K562 (cell line): ENCODE results near the gene NCAPG2. TPM values are rescaled to one million over a fixed set of nuclear protein-coding genes. Genes with fewer than 3 reads are reported as not detected.
A peak's percentile ranks its signal among the peaks of the same experiment; 100 is the strongest.

Experiments
- CHD2 ChIP-seq: IDR thresholded peaks from 2 replicates; pipeline ENCODE4 v1.6.1; 2011; ENCODE audit warnings: low read depth, low read length
- ELF1 ChIP-seq: fragments of 200-800 bp; sonication (Bioruptor generic); IDR thresholded peaks from 2 replicates; pipeline ENCODE4 v1.6.1; 2016; ENCODE audit warnings: missing genetic modification characterization, missing compliant biosample characterization
- FOXM1 ChIP-seq, 2 experiments: fragments of 450-650 bp in 1 of 2; sonication (generic) in 1 of 2; formaldehyde crosslinking in 1 of 2; IDR thresholded peaks; 2 replicates each; pipeline versions ENCODE4 v1.6.1 to v1.9.0; 2017 to 2022; ENCODE audit warnings: low read depth in 2 of 2, mild to moderate bottlenecking in 2 of 2, missing genetic modification reagents in 1 of 2, moderate library complexity in 1 of 2
- HDAC3 ChIP-seq: fragments of 450-650 bp; IDR thresholded peaks from 2 replicates; pipeline ENCODE4 v1.6.1; 2018; ENCODE audit warnings: borderline replicate concordance, mild to moderate bottlenecking, moderate library complexity; ENCODE audit not compliant: partially characterized antibody
- HNRNPK ChIP-seq: fragments of 200-400 bp; formaldehyde crosslinking; IDR thresholded peaks from one replicate; pipeline ENCODE4 v1.6.1; 2018; ENCODE audit warnings: mild to moderate bottlenecking, low read depth, low read length; ENCODE audit not compliant: poor library complexity, severe bottlenecking
- LCOR ChIP-seq: sonication (generic); formaldehyde crosslinking; IDR thresholded peaks from 2 replicates; pipeline ENCODE4 v1.8.0; 2022; ENCODE audit warnings: mild to moderate bottlenecking, missing genetic modification reagents
- MYC ChIP-seq, 2 experiments: fragments of 250-450 bp in 1 of 2; sonication (Bioruptor Pico) in 1 of 2; IDR thresholded peaks; 2 replicates each; pipeline versions ENCODE4 v1.5.1 to v1.6.1; 2012 to 2021; ENCODE audit warnings: low read depth in 2 of 2, borderline replicate concordance in 1 of 2, improper control_type of control experiment in 1 of 2, low read length in 1 of 2, mild to moderate bottlenecking in 1 of 2, moderate library complexity in 1 of 2
- NFIX ChIP-seq: fragments of 250-450 bp; sonication (Bioruptor Pico); IDR thresholded peaks from 2 replicates; pipeline ENCODE4 v1.4.0; 2020; ENCODE audit warnings: low read depth, mild to moderate bottlenecking, moderate library complexity
- NR2C1 ChIP-seq, 2 experiments: fragments of 450-650 bp; IDR thresholded peaks; 2 replicates each; pipeline ENCODE4 v1.6.1; 2017; ENCODE audit warnings: mild to moderate bottlenecking in 2 of 2, antibody characterized with exemption in 1 of 2, inconsistent platforms in 1 of 2, missing compliant biosample characterization in 1 of 2, missing genetic modification characterization in 1 of 2
- POLR2AphosphoS5 ChIP-seq: IDR thresholded peaks from 2 replicates; pipeline ENCODE4 v1.6.1; 2011; ENCODE audit warnings: mild to moderate bottlenecking, low read depth, low read length, moderate library complexity; ENCODE audit not compliant: control insufficient read depth, insufficient read depth
- RBBP5 ChIP-seq: fragments of 200-600 bp; sonication (generic); IDR thresholded peaks from 2 replicates; pipeline ENCODE4 v1.6.1; 2012; ENCODE audit warnings: borderline replicate concordance, mild to moderate bottlenecking, low read length, control low read depth, inconsistent platforms; ENCODE audit not compliant: insufficient read depth, poor library complexity, severe bottlenecking
- SNRNP70 ChIP-seq: fragments of 200-400 bp; formaldehyde crosslinking; optimal IDR thresholded peaks from 2 replicates; pipeline ENCODE3; 2017; ENCODE audit warnings: low read depth, low read length
- polyA plus RNA-seq, 8 experiments: library from polyadenylated mRNA; depleted of rRNA in 4 of 8; stranded (reverse) in 5 of 8; unstranded in 3 of 8; fragments of >200 nt; fragmentation: Nextera tagmentation in 2 of 8; fragmentation: Illumina TruSeq in 1 of 8; extraction: Ambion mirVana in 2 of 8; extraction: Trizol in 1 of 8; gene quantifications; 2 replicates each; pipeline versions ENCODE4 v1.2.1 to v1.2.3, GENCODE V29; 2011 to 2014; ENCODE audit warnings: inconsistent platforms in 1 of 8, missing spikeins in 1 of 8
- total RNA-seq, 7 experiments: library from RNA; depleted of rRNA in 6 of 7; stranded (reverse); fragments of >200 nt in 6 of 7; fragmentation: Illumina TruSeq in 2 of 7; extraction: Trizol in 2 of 7; gene quantifications; 2 replicates each; pipeline versions ENCODE4 v1.2.1 to v1.2.3, GENCODE V29; 2011 to 2021; ENCODE audit warnings: low replicate concordance in 1 of 7
- TF ChIP-seq, protein P1 (sequence below): sonication (generic); formaldehyde crosslinking; IDR thresholded peaks from 2 replicates; pipeline ENCODE4 v1.8.1; 2023; ENCODE audit warnings: mild to moderate bottlenecking, missing genetic modification reagents
- TF ChIP-seq, protein P2 (sequence below), 2 experiments: fragments of 450-650 bp in 1 of 2; sonication (generic) in 1 of 2; formaldehyde crosslinking in 1 of 2; IDR thresholded peaks; 2 replicates each; pipeline versions ENCODE4 v1.7.1 to v1.9.0; 2016 to 2022; ENCODE audit warnings: inconsistent platforms in 1 of 2, mild to moderate bottlenecking in 1 of 2, missing genetic modification reagents in 1 of 2

The NCAPG2 gene
- total and polyA plus RNA-seq, 9 of the 15 experiments (the other 6 are each of a cell fraction or from before 2014, with no cell fraction given), result 21.5 to 127 (median 86.1) TPM

DNA sequence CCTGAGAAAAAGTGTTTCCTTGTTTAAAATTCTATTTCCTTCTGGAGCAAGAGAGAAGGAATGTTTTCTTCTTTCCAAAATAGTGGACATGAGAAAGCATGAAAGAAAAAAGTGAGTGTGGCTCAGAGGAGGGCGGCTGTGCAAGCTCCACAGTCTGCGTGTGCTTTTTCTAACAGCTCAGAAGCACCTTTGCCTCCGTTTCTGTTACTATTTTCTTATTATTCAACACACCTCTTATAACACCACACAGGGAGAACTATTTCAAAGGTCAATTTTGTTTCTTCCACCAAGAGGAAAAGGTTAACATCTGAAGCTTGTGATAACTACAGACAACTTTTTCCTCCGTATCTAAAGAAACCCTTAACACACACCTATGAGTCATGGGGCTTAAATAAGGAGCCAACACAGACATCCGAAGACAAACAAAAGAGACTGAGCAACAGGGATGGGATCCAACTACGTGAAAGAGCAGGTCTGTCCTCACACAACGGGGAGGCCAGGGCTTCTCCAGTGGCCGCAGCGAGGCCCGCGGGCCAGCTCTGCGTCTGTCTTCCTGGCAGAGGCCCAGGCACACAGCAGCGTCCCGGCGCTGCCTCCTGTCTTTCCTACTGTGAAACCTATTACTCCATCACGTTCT, 36.2 kb upstream of the NCAPG2 start (continued):
- peak; percentile 12; the same call in 1 of the 2 replicates for TF ChIP-seq MYC (IDR thresholded peaks at IDR 0.05; ENCODE audit: low read depth, low read length)
- no peak for TF ChIP-seq MYC (CRISPR knock-in tag; IDR thresholded peaks at IDR 0.05; ENCODE audit: borderline replicate concordance, low read depth)
- TF ChIP-seq HNRNPK, result no peak
- TF ChIP-seq, protein P1, sequence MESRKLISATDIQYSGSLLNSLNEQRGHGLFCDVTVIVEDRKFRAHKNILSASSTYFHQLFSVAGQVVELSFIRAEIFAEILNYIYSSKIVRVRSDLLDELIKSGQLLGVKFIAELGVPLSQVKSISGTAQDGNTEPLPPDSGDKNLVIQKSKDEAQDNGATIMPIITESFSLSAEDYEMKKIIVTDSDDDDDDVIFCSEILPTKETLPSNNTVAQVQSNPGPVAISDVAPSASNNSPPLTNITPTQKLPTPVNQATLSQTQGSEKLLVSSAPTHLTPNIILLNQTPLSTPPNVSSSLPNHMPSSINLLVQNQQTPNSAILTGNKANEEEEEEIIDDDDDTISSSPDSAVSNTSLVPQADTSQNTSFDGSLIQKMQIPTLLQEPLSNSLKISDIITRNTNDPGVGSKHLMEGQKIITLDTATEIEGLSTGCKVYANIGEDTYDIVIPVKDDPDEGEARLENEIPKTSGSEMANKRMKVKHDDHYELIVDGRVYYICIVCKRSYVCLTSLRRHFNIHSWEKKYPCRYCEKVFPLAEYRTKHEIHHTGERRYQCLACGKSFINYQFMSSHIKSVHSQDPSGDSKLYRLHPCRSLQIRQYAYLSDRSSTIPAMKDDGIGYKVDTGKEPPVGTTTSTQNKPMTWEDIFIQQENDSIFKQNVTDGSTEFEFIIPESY, result no peak
- TF ChIP-seq LCOR (CRISPR knock-in tag), result no peak; the same call in 1 of the 2 replicates
- no peak for TF ChIP-seq ELF1
- TF ChIP-seq HDAC3, result peak; percentile 71
- TF ChIP-seq NR2C1 (IDR thresholded peaks at IDR 0.05), result peak; percentile 48; the same call in 1 of the 2 replicates
- TF ChIP-seq NR2C1 (tag; IDR thresholded peaks at IDR 0.05), result peak; percentile 44
- peak; percentile 89; the same call in 1 of the 2 replicates for TF ChIP-seq POLR2AphosphoS5
- TF ChIP-seq SNRNP70, result no peak
- no peak for TF ChIP-seq CHD2
- TF ChIP-seq, protein P2, sequence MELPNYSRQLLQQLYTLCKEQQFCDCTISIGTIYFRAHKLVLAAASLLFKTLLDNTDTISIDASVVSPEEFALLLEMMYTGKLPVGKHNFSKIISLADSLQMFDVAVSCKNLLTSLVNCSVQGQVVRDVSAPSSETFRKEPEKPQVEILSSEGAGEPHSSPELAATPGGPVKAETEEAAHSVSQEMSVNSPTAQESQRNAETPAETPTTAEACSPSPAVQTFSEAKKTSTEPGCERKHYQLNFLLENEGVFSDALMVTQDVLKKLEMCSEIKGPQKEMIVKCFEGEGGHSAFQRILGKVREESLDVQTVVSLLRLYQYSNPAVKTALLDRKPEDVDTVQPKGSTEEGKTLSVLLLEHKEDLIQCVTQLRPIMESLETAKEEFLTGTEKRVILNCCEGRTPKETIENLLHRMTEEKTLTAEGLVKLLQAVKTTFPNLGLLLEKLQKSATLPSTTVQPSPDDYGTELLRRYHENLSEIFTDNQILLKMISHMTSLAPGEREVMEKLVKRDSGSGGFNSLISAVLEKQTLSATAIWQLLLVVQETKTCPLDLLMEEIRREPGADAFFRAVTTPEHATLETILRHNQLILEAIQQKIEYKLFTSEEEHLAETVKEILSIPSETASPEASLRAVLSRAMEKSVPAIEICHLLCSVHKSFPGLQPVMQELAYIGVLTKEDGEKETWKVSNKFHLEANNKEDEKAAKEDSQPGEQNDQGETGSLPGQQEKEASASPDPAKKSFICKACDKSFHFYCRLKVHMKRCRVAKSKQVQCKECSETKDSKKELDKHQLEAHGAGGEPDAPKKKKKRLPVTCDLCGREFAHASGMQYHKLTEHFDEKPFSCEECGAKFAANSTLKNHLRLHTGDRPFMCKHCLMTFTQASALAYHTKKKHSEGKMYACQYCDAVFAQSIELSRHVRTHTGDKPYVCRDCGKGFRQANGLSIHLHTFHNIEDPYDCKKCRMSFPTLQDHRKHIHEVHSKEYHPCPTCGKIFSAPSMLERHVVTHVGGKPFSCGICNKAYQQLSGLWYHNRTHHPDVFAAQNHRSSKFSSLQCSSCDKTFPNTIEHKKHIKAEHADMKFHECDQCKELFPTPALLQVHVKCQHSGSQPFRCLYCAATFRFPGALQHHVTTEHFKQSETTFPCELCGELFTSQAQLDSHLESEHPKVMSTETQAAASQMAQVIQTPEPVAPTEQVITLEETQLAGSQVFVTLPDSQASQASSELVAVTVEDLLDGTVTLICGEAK (IDR thresholded peaks at IDR 0.05), result no peak
- TF ChIP-seq, protein P2 (CRISPR knock-in tag; IDR thresholded peaks at IDR 0.05), result no peak
- peak; percentile 46 for TF ChIP-seq RBBP5
- no peak for TF ChIP-seq NFIX (CRISPR knock-in tag)
- peak; percentile 61; the same call in 1 of the 2 replicates for TF ChIP-seq FOXM1 (IDR thresholded peaks at IDR 0.05; ENCODE audit: low read depth)
- TF ChIP-seq FOXM1 (CRISPR knock-in tag; IDR thresholded peaks at IDR 0.05; ENCODE audit: low read depth), result no peak
